GM19328 (cell line): ENCODE data around the gene WDR72.
"Not testable (repeated sequence)": the region's sequence is repeated elsewhere in the genome, so short reads cannot be mapped to it uniquely, and the experiment has no call there.

Experiments
- ATAC-seq: cut with Tn5 transposase; IDR thresholded peaks from one replicate; pipeline ENCODE4 v1.9.1; 2021; ENCODE audit warnings: mild to moderate bottlenecking, moderate library complexity; ENCODE audit not compliant: unreplicated experiment

Gene WDR72

DNA sequence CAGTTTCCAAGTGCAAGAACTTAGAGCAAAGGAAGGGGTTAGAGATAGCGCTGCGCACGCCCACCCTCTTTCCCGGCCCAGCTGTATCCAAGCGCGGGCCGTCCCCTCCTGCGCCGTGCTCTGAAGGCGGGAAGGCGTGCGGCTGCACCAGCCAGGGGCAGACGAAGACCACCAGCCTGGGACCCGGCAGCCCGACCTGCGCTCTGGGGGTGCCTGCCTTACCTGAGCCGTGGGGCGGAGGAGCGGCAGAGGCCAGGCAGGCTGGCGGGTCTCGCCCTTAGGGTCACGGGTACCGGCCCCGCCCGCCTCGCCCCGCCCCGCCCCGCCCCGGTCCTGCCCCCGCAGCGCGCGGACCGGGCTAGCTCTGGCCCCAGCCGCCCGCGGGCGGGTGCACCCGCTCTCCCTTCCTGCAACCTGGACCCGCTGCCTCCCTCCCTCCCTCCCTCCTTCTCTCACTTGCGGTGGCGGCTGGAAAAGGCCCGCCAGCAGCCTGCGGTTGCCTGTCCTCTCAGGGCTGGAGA lies at the start of gene WDR72:
Gene WDR72, minus strand, starts transcription at position 253 of the 521 bp plus-strand sequence. CDS start 26,514 bp downstream, outside the sequence.
- ATAC-seq = no peak

GRCh38 chr15:53808058-53808706 lies 48.7 kb upstream of the WDR72 start:
- ATAC-seq = no peak

- no peak for ATAC-seq
Observed at GRCh38 chr15:53807501-53807900, 48.0 kb upstream of the WDR72 start.

DNA sequence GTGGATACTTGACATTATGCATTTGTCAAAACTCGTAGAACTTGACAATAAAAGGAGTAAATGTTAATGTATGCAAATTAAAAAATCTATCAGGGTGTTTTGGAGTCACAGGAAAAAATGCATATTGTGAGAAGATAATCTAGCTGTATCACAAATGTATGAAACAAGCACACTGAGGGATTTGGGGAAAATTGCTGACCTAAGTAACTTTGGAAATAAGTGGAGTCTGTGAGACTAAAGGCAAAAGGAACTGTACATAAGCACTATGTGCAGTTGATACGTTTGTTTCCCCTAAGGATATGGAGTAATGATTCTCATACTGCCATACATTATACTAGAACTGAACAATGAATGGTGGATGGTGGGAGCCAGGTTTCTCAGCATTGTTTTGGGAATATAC lies 43.2 kb upstream of the WDR72 start:
- ATAC-seq = no peak

GRCh38 chr15:53791581-53791980 lies 32.1 kb upstream of the WDR72 start:
- ATAC-seq = no peak

DNA sequence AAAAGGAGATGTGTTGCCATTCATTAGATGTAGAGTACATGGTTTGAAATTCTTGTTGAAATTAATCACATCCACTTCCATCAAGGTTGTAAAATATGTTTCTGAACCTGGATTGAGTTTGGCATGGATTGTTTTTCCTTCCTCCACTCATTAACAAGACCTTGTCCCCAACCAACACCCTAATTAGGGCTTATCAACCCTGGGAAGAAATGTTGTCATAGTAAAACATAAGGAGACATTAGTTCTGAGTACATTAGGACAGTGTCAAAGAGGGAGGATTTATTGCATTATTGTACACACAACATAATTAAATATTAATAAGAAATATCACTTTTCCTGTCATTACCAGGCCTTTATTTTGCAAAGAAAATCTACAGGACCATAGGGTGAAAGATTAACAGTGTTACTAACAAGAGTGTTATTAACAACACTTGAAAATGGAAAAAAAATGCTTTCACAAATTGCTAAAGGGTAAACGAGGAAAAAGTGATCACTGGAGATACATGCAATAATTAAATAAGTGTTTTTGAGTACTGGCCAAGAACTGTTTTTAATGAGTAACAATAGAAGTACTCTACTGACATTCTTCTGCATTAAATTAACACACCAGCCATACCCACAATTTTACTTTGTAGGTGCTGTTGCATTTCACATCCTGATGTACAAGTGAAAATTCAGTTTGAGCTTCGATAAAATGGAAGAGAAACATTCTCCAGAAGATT lies 30.4 kb upstream of the WDR72 start:
- no peak for ATAC-seq

DNA sequence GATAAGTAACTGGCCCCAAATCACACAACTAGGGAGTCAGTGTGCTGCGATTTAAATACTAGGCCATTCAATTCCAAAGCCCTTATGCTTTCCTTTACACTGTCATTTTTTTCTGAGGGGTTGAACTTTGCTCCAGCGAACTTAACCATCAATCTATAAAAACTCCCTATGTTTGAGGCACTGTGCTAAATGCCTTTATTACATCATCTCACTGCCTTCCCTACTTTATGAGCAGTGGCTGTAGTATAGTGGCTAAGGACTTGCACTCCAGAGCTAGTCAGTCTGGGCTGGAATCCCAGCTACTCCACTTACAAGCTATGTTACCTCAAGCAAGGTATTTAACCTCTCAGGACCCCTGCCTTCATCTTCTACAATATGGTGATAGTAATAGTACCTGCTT lies 26.9 kb upstream of the WDR72 start:
- ATAC-seq = no peak

DNA sequence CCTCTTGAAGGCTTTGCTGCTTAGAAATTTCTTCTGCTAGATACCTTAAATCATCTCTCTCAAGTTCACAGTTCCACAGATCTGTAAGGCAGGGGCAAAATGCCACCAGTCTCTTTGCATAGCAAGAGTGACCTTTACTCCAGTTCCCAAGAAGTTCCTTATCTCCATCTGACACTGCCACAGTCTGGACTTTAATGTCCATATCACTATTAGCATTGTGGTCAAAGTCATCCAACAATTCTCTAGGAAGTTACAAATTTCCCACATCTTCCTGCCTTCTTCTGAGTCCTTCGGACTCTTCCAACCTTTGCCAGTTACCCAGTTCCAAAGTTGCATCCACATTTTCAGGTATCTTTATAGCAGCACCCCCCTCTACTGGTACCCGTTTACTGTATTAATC lies 25.8 kb upstream of the WDR72 start:
- not testable (repeated sequence) for ATAC-seq

DNA sequence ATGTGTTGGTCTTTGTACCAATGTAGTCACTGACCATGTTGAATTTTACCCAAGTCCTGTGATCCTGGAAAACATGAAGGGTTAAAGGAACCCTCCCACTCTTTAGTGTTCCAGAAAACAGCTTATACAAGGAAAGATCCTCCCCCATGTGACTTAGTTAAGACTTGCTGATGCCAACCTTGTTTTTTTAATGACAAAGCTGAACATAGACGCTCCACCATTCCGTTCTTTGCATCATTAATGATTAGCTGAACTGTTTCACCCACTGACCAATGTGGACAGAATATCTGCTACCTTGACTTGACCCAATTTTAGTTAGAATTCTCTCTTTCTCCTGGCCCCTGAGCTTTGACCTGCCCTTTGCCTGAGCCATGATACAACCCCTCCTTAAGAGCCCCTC lies 3.5 kb upstream of the WDR72 start:
- no peak for ATAC-seq

- ATAC-seq = no peak
Observed at GRCh38 chr15:53758412-53758811, 1.1 kb downstream of the WDR72 start.

DNA sequence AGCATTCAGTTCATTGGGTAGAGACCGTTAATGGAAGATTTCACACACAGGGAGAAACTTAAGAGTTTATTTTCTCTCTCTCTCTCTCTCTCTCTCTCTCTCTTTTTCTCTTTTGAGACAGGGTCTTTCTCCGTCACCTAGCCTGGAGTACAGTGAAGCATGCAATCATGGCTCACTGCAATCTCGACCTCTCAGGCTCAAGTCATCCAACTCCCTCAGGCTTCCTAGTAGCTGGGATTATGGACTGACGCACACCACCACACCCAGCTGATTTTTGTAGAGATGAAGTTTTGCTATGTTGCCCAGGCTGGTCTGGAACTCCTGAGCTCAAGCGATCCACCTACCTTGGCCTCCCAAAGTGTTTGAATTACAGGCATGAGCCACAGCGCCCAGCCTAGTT lies 1.6 kb downstream of the WDR72 start:
- no peak for ATAC-seq

- ATAC-seq = no peak
Observed at GRCh38 chr15:53753813-53754212, 5.7 kb downstream of the WDR72 start.

DNA sequence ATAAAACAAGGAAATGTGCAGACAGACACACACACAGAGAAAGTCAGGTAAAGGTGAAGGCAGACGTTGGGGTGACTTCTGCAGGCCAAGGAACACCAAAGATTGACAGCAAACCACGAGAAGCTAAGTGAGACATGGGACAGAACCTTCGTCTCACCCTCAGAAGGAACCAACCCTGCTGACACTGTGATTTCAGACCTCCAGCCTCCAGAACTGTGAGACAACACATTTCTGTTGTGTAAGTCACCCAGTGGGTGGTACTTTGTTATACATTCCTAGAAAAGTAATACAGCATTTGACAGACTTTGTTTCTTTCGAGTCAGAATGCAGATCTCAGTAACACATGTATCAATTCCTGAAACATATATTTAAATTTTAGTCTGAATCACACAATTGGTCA lies 7.1 kb downstream of the WDR72 start:
- no peak for ATAC-seq

GRCh38 chr15:53747501-53748068 lies 11.9 kb downstream of the WDR72 start:
- ATAC-seq = no peak

GRCh38 chr15:53746101-53746500 lies 13.4 kb downstream of the WDR72 start:
- no peak for ATAC-seq

DNA sequence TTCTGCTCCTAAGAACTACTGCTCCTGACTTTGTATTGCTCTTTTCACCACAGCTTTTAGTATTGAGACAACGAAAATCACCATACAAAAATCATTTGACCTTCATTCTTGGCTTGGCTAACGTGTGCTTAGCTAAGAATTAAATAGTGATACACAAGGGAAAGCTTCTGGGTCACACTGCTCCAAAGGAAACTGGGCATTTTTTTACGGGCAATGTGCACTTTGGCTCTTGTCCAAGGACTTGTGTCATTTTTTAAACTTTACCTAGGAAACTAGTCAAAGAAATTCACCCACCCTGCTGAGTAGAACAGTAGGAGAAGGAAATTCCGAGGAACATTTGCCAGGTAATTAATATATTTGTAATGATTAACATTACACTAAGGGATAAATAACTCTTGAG lies 19.8 kb downstream of the WDR72 start:
- no peak for ATAC-seq

DNA sequence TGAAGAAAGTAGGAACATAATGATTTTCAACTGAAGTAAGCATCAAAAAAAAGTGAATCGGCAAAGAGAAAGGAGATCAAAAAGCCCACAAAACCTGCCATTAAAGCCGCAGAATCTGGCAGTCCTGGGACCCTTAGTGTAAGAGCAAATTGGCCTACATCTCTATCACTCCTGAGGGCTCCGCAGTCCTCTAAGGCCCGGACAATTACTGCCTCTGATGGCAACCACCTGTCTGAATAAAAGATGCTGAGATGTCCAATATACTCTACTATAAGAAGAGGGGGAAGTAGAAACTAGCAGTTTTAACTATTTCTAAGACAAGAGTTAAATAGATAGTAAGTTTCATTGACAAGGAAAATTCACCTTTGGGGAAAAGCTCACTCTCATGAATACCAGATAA lies 20.3 kb downstream of the WDR72 start:
- ATAC-seq = no peak

DNA sequence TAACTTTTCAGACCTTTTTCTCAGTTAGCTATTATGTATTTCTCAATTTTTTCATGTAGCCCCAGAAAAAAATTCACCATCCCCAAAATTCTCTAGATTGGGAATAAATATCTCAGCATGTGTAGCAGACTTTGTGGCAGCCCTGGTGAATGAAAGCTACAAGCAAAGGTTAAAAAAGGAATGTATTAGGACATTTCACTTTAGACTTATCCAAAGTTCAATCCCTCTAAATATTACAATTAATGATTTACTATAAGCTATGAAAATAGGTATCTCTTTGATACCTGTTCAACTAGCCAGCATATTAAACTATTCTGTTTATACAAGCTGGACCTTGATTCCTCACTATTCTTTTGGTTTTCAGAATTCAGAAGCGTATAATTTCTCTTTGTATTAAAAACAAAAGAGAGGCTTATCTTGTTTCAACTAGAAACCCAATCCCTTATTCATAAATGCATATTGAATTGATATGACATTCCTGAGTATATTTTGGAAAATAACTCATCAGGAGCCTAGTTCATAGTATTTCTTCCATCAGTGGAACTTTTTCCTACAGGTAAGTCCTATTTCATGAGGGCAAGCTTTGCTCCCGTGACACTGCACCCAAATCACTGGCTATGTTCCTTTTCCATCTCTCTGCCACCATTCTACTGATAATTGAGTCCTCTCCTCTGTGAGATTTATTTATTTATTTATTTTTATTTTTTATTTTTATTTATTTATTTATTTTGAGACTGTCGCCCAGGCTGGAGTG lies 38.0 kb downstream of the WDR72 start:
- ATAC-seq = no peak

DNA sequence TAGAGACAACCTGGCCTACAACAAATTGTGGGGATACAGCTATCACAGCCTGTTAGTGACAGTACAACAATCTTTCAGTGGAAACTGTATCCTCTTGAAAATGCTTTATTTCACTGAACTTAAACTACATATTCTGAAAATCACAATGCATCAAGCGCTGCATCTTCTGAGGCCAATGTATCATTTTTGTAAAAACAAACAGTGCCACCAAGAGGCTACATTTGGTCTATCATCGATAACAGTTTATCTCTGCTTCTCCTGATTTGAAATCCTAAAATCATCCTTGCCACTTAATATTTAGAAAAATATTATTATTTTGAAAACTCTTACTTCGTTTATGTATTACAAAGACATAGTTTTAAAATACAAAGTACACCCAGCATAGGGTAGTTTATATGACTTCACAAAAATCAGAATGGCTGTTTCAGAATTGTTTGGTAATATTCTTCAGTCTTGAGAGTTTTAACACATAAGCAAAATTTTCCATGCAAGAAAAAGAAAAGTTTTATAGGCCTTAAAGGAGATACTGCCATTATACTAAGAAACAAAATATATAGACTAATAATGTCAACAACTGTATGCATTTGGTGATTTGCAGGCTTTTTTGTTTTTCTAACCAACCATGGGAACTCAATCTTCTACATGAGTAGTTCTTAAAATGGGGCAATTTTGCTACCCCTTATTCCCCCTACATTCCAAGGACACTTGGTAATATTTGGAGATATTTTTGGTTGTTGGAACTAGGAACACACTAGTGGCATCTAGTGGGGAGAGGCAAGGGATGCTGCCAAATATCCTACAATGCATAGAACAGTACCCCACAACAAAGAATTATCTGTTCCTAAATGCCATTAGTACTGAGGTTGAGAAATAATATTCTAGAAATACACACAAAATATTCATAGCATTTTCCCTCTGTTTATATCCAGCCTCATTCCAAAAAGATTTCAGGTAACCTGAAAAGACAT lies 42.3 kb downstream of the WDR72 start:
- no peak for ATAC-seq

GRCh38 chr15:53713218-53713617 lies 46.2 kb downstream of the WDR72 start:
- no peak for ATAC-seq
